Activated CD4-positive, alpha-beta T cell treated with anti-CD3 and anti-CD28 coated beads for 24 hours (primary cell): ENCODE measurements around the gene TMPRSS13.
"Not testable (repeated sequence)": the region's sequence is repeated elsewhere in the genome, so short reads cannot be mapped to it uniquely, and the experiment has no call there.

Experiments used
- DNase-seq, 2 donors: peaks; one replicate each; pipeline ENCODE4 v3.0.0-alpha.2; 2020; ENCODE audit warnings: low read depth in 2 of 2

The TMPRSS13 gene

DNA sequence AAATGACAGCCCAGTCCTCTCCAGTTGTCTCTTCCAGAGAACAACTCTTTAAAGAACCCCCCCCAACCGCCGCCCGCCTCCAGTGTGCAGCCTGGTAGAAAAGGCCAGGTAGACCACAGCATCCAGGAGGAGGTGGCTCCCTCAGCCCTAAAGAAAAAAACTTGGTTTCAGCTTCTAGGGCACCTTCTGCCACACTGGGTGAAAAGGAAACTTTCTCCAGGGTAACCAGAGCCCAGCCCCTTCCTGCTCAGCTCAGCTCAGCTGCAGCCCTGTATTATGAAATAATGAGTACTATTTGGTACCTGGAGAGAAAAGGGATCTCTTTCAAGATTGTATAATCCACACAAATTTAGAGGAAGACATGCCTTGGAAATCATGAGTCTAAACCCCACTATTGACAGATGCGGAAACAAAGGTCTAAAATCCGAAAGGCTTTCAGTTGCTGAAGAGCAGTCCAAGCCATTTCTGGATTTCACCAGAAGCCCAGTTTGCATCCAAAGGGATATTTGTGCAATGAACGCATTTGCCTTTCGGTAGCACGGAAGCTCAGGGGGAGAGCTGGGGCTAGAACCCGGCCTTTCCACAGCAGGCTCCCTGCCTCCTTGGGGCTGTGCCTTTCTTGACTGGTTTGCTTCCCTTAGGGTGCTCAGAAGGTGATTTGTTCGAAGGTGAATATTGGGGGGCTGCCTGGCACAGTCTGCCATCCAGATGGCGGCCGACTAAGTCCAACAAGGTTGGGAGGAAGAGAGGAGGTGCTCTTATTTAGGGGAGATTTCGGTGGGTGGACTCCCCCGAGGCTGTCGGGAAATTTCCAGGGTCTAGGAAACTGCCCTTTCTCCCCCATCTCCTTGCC lies 56.0 kb downstream of the TMPRSS13 start:
- no peak for DNase-seq

DNA sequence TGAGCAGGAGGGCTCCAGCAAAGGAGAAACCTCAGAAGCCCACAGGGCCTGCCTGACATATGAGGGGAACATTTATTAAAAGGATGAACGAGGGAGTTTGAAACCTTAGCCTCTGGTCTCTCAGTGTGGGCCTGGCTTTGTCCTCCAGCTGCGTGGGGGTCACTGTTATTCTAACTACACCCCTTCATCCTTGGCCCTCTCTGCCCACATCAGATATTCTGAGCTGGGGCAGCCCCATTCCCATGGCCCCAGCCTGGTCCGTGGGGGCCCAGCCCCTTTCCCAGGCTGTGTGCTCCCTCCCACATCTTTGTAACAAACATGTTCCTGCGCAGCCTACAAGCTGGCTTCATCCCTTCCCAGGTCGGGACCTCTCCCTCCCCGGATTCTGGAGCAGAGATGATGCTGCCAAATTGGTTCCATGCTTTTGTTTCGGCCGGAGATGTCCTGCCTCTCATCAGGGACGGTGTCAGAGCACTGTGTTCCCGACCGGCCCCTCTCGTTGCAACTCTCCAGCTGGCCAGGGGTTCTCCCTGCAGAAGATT lies 56.7 kb downstream of the TMPRSS13 start:
- DNase-seq: no peak

DNA sequence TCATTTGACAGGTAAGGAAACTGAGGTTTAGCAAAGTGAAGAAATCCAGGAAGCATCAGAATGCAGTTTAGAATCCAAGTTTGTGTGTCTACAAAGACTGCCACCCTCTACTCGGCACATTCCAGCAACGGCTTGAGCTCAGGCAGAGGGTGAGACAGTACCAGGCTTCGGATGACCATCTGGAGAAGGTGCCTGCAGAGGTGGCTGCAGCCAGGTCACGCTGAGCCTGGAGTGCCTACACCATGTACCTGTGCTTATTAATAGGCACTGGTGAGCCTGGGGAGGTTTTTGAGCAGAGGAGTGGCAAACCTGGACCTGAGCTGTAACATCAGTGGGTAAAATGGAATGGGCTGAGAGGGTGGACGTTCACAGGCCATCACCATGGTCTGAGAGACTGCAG lies 57.4 kb downstream of the TMPRSS13 start:
- no peak for DNase-seq

DNA sequence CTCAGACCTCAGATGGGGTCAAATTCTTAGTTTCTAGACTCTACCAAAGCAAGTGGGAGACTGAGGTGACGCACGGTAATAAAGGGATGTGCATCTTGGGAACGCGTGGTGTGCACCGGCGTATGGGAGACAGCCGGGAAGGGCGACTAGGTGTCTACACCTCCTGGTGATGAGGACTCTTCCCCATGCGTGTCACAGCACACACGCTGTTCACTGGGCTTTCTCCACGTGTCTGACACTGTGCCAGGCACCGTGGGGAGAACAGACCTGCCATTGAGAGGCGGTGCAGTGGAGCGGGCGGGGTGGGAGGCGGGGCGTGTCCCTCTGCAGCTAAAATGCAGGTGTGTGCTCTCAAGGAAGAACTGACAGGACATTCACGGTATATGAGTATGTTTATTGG lies 58.0 kb downstream of the TMPRSS13 start:
- no peak for DNase-seq

DNA sequence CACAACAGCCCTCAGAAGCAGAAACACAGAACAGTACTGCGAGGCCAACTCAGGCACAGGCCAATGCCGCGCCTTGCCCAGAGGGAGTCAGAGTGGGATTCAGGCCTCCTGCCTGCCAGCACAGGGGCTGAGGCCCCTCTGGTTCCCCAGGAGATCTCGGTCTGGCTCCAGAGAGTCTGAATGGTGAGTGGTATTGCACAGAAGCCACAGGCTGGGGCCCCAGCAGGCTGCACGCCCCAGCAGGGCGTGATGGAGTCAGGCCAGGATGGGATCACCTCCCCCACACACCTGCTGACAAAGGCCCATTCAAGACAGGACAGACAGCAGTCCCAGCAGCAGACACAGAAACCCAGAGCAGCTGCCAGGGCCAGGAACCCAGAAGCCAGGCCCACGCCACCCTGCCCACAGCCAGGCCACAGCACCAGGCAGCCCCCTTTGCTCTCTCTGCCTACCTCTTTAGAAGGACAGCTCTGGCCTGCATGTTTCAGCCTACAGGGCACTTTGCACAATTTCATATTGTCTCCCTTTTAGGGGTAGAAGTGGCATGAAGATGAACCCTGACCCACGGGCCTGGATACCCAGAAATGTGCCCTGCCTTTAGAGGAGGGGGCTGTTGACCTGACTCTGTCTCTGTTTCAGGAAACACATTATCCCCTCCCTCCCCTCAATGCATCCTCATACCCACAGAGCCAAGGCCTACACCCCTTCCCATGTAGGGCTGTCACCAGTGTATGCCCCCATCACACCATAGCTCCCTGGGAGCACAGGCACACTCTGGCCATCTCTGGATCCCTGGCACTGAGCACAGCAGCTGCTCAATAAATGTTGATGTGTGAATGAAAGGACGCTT lies 58.9 kb downstream of the TMPRSS13 start:
- DNase-seq: no peak

DNA sequence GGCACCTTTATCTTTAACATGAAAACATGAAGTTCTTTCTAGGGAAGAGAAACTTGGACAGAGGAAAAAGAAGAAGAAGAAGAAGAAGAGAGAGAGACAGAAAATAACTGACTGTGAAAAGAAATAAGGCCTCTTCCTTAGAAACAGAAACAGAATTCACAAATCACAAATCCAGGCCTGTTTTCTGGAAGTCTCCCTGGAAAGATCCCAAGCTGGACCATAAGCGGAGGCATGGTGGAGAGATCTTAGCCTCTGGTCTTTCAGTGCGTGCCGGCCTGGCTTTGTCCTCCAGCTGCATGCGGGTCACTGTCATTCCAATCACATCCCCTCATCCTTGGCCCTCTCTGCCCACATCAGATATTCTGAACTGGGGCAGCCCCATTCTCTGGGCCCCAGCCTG lies 59.6 kb downstream of the TMPRSS13 start:
- DNase-seq: no peak

DNA sequence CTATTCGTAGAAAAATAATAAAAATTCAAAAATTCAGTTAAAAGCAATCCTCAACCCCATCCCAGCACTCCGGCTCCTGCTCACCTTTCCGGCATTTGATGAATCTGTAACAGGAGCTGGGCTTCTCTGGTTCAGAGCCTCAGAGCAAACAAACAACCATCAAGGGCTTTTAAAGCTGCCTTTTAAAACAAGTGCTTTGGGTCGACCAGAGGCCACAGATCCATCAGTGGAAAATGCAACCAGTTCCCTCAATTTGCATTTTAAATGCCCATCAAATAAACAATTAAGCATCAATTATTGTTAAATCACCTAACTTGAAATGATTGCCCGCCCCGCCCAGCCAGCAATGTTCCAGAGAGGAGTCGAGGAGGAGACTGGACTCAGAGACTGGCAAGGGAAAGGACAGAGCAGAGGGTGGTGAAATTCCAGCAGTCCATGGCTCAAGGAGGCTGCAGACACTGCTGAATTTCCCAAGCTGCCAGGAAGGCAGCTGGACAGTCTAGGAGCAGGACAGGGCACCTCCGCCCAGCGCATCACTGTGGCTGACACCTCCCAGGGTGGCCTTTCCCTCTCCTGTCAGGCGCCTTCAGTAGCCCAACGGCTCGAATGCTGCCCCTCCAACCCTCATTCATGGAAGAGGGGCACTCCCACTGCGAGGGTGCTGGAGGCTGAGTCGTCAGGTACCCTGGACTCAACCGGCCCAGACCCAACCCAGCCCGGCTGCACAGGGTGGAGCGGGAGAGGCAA lies 60.2 kb downstream of the TMPRSS13 start:
- DNase-seq: no peak

DNA sequence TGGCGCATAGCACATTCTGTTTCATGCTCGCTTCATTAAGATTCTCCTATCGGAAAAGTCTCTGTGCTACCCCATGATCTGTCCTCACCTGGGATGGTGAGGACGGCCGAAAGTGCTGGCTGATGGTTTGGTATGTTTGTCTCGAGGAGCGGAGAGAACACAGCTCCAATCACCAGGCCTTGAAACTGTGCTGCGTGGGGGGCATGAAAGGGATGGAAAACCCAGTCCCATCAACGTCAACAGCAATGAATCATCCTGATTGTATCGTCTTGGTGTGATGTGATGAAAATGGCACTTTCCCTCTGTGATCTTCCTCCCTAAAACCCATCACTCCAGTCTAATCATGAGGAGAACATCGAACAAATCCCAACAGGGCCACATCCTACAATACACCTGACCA lies 61.1 kb downstream of the TMPRSS13 start:
- DNase-seq: no peak

DNA sequence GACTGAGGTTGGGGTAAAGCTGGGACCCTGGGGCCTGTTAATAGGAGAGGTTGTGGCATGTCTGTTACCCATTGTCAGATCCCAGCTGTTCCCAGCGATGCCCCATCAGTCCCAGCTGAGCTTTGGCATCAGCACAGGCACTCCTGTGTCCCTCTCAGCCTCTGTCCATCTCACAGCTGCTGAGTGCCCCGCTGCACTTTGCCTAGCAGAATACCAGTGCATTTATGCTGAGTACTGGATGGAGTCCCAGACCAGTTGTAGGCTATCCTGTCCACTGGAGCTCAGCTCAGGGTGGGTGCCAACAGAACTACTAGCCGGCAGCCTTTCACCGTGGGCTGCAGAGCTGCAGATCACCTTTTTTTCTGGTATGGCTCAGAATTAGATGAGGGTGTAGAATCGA lies 62.7 kb downstream of the TMPRSS13 start:
- no peak for DNase-seq

DNA sequence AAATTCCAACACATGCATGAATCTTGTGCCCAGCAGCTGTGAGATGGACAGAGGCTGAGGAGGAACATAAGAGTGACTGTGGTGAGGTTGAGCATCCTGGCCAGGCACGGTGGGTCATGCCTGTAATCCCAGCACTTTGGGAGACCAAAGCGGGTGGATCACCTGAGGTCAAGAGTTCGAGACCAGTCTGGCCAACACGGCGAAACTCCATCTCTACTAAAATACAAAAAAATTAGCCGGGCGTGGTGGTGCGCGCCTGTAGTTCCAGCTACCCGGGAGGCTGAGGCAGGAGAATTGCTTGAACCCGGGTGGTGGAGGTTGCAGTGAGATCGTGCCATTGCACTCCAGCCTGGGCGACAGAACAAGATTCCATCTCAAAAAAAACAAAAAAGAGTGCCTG lies 63.7 kb downstream of the TMPRSS13 start:
- DNase-seq: not testable (repeated sequence)

DNA sequence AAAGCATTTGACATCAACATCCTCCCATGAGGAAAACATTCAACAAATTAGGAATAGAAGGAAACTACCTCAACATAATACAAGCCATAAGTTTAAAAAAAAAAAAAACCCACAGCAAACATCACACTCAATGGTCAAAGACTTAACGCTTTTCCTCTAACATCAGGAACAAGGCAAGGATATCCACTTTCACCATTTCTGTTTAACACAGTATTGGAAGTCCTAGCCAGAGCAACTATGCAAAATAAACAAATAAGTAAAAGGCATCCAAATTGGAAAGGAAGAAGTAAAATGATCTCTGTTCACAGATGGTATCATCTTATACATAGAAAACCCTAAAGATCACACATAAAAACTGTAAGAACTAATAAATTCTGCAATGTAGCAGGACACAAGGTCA lies 65.8 kb downstream of the TMPRSS13 start:
- no peak for DNase-seq

DNA sequence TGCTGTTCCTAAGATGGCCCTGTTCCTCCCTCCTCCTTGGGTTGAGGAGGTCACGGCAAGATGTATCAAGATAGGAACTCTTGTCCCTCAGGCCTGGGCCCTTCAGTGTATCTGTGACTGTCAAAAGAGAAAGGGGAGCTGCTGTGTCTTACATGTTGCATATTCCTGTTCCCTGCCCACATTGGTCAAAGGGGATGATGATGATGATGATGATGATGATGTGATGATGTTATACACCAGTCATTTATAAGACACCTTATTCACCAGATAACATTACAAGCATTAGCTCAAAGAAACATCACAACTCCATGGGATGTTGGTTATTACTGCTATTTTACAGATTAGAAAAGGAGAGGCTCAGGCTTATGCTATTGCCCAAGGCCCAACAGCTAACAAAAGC lies 66.4 kb downstream of the TMPRSS13 start:
- no peak for DNase-seq

DNA sequence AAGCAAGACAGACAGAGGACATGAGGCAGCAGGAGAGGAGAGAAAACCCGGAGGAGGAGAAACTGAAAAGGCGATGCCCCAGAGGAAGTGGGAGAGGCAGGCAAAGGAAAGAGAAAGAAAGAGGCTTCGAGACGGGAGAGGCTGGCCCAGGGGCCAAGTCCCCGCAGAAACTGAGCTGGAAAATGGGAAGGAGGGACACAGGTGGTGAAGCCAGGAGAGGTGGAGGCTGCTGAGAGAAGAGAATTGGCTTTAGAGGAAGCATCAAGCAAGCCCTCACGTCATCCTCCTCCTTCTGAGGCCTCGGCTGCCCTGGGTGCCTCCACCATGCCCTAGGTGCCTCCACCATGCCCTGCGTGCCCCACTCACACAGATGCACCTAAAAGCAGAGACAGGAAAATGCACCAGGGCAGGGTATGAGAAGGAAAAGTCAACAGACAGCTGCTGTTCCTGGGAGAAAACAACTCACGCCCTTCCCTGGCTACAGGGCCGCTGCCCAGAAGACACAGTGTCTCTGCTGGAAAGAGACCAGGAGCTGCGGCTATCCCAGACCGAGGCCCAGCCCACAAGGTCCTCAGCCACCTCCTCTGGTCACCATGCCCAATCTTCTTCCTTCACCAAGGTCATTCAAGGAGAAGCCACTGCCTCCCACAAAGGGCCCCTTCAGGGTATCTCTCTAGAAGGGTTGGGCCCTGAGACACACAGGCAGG lies 67.0 kb downstream of the TMPRSS13 start:
- no peak for DNase-seq

DNA sequence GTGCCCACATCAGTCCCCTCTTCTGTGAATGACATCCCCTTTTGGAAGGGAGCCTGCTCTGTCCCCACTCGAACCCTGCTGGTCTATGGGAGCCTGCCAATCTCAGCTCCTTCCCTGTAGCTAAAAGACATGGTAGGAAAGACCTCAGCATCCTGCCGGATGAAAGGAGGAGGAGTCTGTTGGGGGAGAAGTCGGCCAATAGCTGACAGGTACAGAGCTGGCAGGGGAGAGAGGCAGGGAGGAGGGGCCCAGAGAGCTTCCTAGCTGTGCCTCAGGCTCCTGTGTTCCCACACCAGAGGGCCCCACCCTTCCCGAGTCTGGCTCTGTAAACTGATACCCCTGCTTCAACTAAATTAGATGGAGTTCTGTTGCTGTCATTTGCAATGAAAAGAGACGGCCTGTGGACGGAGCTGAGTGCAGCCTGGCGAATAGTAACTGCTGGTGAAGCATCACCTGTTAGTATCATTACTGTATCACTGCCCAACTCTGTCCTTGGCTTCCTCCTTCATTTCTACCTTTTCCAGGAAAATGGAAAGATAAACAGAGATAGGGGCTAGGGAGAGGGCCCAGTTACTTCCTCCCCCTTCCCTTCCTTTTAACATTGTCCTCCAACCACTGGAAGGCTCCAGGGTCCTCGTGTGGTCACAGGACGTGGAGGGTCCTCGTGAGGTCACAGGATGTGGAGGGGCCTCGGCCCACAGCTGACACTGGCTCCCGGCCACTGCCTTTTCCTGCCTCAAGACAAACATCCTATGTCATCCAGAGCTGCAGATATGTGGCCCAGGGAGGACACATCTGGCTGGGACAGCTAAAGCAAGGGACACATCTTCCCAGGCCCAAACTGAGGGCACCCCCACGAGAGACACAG lies 67.8 kb downstream of the TMPRSS13 start:
- DNase-seq: no peak

DNA sequence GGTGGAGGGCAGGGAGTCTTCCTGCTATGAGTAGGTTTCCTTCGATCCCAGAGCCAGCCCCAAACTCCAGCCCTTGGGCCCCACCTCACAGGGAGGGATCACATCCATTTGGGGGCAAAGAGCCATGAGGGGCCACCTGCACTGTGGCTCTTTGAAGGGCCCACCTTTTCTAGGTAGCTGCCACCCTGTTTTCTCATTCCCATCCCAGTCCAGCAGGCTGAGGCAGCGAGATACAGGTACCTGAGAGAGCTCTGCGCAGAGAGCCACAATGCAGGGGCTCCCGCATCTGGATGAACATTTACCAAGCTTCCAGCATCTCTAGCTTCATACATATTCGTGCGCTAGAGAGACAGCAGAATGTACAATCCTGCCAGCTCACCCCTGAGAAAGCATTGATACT lies 69.1 kb downstream of the TMPRSS13 start:
- DNase-seq: no peak

DNA sequence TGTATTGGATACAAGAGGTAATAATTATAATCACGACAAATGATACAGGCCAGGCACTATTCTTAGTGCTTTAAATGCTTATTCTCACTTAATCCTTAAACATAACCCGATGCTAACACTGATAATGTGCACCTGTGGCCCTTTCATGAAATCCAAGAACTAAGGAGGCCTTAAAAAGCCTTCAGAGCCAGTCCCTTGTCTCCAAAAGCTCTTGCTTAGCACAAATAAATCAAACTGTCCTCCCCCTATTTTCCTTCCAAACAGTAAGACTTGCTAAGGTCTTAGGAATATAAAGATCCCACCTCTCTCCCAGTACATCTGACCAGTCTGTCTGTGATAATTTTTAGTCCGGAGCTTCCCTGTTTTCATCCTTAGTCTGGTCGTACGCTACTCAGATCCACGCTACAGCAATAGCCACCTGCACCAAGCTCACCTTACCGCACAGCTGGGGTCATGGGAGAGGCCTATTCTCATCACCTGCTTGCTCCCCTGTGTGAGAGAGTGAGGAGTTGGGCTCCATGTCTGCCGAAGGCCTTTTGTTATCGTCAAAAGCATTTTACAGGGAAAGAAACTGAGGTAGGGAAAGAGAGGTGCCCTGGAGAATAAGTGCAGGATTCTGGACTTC lies 69.6 kb downstream of the TMPRSS13 start:
- DNase-seq: no peak

DNA sequence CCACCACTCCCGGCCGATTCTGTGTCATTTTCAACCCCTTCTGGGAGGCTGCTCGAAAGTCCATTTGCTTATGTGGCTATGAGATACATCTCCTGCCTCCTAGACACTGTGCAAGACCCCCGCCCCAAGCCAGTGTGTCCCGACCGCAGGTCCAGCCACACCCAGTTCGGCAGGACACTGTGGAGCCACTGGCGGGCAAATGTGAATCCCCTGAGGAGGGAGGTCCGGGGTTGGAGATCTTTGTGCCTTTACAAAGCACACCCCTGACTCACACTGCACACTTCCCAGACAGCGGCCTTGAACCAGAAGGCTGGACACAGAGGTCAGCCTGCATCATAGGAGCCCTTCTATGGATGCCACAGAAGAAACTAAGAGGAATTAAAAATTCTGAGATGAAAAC lies 70.1 kb downstream of the TMPRSS13 start:
- DNase-seq: no peak

DNA sequence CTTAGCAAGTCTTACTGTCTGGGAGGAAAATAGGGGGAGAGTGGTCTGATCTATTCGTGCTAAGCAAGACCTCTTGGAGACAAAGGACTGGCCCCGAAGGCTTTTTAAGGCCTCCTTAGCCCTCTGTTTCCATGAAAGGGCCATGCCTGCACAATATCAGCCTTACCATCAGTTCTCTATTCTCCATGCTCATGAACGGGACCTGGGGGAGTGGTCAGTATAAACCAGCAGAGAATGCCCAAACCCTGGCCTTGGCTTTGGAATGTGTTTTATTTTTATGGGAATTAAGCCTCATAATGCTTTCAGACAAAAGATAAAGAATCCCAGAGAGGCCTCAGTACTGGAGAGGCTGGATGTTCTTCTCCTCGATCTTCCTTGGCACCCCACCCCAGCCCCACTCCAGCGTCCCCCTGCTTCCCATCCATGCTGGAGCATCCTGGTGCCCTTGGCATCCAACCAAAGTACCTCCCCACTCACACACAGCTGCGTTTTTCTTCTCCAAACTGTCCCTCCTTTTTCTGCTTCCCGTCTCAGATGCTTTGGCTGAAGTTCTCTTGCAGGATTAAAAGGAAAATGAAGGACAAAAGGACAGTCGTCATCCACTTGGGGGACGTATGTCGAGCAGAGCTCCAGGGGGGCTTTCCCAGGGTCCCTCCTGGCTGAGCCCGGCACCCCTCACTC lies 71.3 kb downstream of the TMPRSS13 start:
- DNase-seq: no peak

DNA sequence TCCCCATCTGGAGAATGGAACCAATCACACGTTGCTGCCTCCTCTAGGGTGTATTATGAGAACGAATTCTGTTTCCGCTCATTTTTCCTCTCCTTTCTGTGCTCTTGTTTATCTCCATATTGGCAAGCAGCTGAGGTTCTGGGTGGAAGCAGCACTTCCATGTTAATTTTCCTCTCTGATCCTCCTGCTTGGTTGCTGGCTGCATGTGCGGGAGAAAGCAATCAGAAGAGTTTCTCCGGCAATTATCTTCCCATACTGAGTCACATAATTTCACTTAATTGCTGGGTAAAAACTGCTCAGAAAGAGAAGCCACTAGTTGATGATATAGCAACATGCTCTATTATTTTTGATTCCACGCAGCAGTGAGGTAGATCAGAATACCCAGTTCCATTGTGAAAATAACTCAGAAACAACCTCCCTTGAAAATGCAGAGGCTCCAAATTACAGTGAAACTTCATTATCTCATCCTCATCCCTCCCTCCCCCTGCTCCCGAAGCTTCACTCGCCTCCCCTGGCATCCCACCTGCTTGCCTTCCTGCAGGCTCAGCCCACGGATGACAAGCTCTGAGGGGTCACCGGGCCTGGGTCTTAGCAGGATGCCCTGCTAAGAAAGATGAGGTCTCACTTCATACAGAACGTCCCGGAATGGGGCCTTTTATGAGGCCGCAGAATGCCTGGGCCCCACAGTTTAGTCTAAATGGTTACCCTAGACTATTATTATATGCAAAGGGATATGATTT lies 73.1 kb downstream of the TMPRSS13 start:
- no peak for DNase-seq
